ENCODE measurements around the gene CRTC1. TPM values are rescaled to one million over a fixed set of nuclear protein-coding genes. Genes with fewer than 3 reads are reported as not detected.

CRTC1 gene
- total and polyA plus RNA-seq, 2 experiments from 2014 or later: 2.5 to 4.8 TPM

DNA sequence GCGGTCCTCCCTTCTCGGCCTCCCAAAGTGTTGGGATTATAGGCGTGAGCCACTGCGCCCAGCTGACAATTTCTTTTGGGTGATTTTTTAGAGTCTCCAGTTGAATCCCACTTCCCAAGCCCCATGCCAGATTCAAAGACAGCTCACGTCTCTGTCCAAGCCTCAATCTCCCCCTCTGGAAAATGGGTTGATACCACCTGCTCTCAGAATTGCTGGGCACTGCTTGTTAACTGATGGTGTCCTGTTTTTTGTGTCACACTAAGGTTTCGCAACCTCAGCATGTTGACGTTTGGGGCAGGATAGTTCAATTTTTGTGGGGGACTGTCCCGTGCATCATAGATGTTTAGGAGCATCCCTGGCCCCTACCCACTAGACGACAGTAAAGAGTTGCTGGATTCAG is 134.1 kb downstream of the CRTC1 start:
- Histone ChIP-seq H3K4me3 (no peak overlapping the region), H3K4me2 (no peak overlapping the region), H2AFZ (no peak overlapping the region), H4K20me1 (ENCODE audit: insufficient read depth, poor library complexity, severe bottlenecking) (no peaks in the 10 kb centered on the region), H3K4me1 (ENCODE audit: insufficient read depth) (no peaks in the 10 kb centered on the region), H3K27ac (no peak overlapping the region), H3K36me3 (replicated peaks; ENCODE audit: insufficient read depth, low read depth) (no peaks in the 10 kb centered on the region), H3K79me2 (no peaks in the 10 kb centered on the region), H3K9me3 (ENCODE audit: low read depth) (no peaks in the 10 kb centered on the region), H3K9me2 (replicated peaks; ENCODE audit: insufficient read depth) (no peaks in the 10 kb centered on the region), H3K27me3 (no peaks in the 10 kb centered on the region)
- 83% methylated on average over 9 of the region's 9 CpGs for WGBS (ENCODE audit: low lambda C conversion rate, missing lambda C conversion rate)
- TF ChIP-seq, protein P1, sequence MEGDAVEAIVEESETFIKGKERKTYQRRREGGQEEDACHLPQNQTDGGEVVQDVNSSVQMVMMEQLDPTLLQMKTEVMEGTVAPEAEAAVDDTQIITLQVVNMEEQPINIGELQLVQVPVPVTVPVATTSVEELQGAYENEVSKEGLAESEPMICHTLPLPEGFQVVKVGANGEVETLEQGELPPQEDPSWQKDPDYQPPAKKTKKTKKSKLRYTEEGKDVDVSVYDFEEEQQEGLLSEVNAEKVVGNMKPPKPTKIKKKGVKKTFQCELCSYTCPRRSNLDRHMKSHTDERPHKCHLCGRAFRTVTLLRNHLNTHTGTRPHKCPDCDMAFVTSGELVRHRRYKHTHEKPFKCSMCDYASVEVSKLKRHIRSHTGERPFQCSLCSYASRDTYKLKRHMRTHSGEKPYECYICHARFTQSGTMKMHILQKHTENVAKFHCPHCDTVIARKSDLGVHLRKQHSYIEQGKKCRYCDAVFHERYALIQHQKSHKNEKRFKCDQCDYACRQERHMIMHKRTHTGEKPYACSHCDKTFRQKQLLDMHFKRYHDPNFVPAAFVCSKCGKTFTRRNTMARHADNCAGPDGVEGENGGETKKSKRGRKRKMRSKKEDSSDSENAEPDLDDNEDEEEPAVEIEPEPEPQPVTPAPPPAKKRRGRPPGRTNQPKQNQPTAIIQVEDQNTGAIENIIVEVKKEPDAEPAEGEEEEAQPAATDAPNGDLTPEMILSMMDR (IDR thresholded peaks at IDR 0.05; ENCODE audit: poor library complexity): no peak
- TF ChIP-seq EZH2phosphoT487 (IDR thresholded peaks at IDR 0.05; ENCODE audit: low read depth, severe bottlenecking, unreplicated experiment) (no peak), EZH2 (IDR thresholded peaks at IDR 0.05; ENCODE audit: borderline replicate concordance) (no peak)
- DNase-seq (ENCODE audit: low spot score): no peak

DNA sequence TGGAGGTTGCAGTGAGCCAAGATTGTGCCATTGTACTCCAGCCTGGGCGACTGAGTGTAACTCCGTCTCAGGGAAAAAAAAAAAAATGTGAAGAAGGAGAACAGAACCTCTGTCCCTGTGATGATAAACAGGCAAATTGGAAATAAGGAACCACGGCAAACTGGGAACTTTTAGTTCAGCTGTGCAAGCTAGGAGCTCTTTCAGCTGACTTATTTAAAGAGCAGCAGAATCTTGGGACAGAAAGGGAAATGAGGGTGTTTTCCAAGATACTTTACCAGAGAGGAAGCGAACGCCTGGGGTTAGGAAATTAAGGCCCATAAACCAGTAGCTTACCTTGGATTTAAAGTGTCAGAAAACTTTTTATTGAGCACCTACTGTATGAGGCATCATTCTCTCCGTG is 145.3 kb downstream of the CRTC1 start:
- Histone ChIP-seq H3K36me3 (replicated peaks; ENCODE audit: insufficient read depth, low read depth) (no peaks in the 10 kb centered on the region), H3K27ac (no peak overlapping the region), H2AFZ (no peak overlapping the region), H3K9me3 (ENCODE audit: low read depth) (no peaks in the 10 kb centered on the region), H3K9me2 (replicated peaks; ENCODE audit: insufficient read depth) (no peaks in the 10 kb centered on the region), H3K4me2 (no peak overlapping the region), H3K4me3 (no peak overlapping the region), H3K79me2 (peaks cover 22% of the 10 kb centered on the region), H4K20me1 (ENCODE audit: insufficient read depth, poor library complexity, severe bottlenecking) (peaks cover 15% of the 10 kb centered on the region), H3K4me1 (ENCODE audit: insufficient read depth) (no peaks in the 10 kb centered on the region), H3K27me3 (no peaks in the 10 kb centered on the region)
- TF ChIP-seq EZH2phosphoT487 (IDR thresholded peaks at IDR 0.05; ENCODE audit: low read depth, severe bottlenecking, unreplicated experiment) (no peak), EZH2 (IDR thresholded peaks at IDR 0.05; ENCODE audit: borderline replicate concordance) (no peak)
- TF ChIP-seq, protein P1 (IDR thresholded peaks at IDR 0.05; ENCODE audit: poor library complexity): no peak
- 72% methylated on average over 6 of the region's 6 CpGs for WGBS (ENCODE audit: low lambda C conversion rate, missing lambda C conversion rate)
- DNase-seq (ENCODE audit: low spot score): no peak

DNA sequence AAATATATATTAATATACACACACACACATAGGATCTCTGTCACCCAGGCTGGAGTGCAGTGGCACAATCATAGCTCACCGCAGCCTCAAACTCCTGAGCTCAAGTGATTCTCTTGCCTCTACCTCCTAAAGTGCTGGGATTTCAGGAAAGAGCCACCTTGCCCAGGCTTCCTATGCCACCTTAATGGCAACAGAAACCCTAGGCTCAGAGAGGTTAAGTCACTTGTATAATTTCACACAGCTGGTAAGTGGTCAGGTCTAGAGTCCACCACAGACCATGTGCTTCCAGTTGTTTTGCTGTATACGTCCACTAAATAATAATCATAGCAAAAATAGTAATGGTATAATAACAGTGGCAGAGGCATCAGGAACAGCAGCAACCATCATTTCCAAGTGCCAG is 147.0 kb downstream of the CRTC1 start:
- no peak overlapping the region for H3K4me3 ChIP-seq
- peaks cover 39% of the 10 kb centered on the region for H3K79me2 ChIP-seq
- no peak overlapping the region for H3K27ac ChIP-seq
- H2AFZ ChIP-seq: no peak overlapping the region
- no peaks in the 10 kb centered on the region for H3K27me3 ChIP-seq
- no peaks in the 10 kb centered on the region for H3K9me2 ChIP-seq (replicated peaks; ENCODE audit: insufficient read depth)
- no peaks in the 10 kb centered on the region for H3K9me3 ChIP-seq (ENCODE audit: low read depth)
- no peaks in the 10 kb centered on the region for H3K36me3 ChIP-seq (replicated peaks; ENCODE audit: insufficient read depth, low read depth)
- no peak for DNase-seq (ENCODE audit: low spot score)
- H4K20me1 ChIP-seq (ENCODE audit: insufficient read depth, poor library complexity, severe bottlenecking): peaks cover 32% of the 10 kb centered on the region
- WGBS (ENCODE audit: low lambda C conversion rate, missing lambda C conversion rate): 90% methylated on average over 2 of the region's 2 CpGs
- no peak overlapping the region for H3K4me2 ChIP-seq
- peaks cover 9% of the 10 kb centered on the region for H3K4me1 ChIP-seq (ENCODE audit: insufficient read depth)
- no peak for TF ChIP-seq EZH2 (IDR thresholded peaks at IDR 0.05; ENCODE audit: borderline replicate concordance)
- TF ChIP-seq EZH2phosphoT487 (IDR thresholded peaks at IDR 0.05; ENCODE audit: low read depth, severe bottlenecking, unreplicated experiment): no peak
- TF ChIP-seq, protein P1 (IDR thresholded peaks at IDR 0.05; ENCODE audit: poor library complexity): no peak
